Lower leg skin (tissue), 3 donors: ENCODE measurements around the gene ATF7IP2.

Experiments
- POLR2A ChIP-seq, 2 donors: fragments of 450-650 bp; IDR thresholded peaks; one replicate each; pipeline ENCODE4 v1.6.1; 2016 to 2017; ENCODE audit warnings: antibody characterized with exemption in 2 of 2, mild to moderate bottlenecking in 1 of 2, moderate library complexity in 1 of 2
- TF ChIP-seq, protein P1 (sequence below), 3 donors: fragments of 450-650 bp; IDR thresholded peaks; one replicate each; pipeline ENCODE4 v1.5.1; 2016; ENCODE audit warnings: antibody characterized with exemption in 3 of 3, mild to moderate bottlenecking in 3 of 3, moderate library complexity in 2 of 3

DNA sequence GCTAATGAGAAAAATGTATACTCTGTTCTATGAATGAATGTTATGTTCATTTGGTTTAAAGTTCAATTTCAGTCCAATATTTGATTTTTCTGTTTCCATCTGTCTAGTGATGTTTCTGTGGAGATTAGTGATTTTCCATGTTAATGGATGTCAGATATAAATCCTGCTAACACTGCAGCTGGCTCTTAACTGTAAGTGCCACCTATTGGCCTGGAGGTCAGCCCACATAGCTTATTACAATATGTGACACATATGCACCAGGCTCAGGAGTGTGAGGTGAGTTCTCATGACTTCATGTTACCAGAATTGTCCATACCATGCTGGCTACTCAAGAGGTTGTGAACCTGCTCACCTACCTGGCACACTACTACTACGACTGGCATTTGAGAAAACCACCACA lies 17.1 kb downstream of the ATF7IP2 start:
- TF ChIP-seq, protein P1, sequence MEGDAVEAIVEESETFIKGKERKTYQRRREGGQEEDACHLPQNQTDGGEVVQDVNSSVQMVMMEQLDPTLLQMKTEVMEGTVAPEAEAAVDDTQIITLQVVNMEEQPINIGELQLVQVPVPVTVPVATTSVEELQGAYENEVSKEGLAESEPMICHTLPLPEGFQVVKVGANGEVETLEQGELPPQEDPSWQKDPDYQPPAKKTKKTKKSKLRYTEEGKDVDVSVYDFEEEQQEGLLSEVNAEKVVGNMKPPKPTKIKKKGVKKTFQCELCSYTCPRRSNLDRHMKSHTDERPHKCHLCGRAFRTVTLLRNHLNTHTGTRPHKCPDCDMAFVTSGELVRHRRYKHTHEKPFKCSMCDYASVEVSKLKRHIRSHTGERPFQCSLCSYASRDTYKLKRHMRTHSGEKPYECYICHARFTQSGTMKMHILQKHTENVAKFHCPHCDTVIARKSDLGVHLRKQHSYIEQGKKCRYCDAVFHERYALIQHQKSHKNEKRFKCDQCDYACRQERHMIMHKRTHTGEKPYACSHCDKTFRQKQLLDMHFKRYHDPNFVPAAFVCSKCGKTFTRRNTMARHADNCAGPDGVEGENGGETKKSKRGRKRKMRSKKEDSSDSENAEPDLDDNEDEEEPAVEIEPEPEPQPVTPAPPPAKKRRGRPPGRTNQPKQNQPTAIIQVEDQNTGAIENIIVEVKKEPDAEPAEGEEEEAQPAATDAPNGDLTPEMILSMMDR (IDR thresholded peaks at IDR 0.05), result no peak
- TF ChIP-seq POLR2A (IDR thresholded peaks at IDR 0.05), result no peak
